ENCODE results near the gene FIBCD1.

FIBCD1 gene

DNA sequence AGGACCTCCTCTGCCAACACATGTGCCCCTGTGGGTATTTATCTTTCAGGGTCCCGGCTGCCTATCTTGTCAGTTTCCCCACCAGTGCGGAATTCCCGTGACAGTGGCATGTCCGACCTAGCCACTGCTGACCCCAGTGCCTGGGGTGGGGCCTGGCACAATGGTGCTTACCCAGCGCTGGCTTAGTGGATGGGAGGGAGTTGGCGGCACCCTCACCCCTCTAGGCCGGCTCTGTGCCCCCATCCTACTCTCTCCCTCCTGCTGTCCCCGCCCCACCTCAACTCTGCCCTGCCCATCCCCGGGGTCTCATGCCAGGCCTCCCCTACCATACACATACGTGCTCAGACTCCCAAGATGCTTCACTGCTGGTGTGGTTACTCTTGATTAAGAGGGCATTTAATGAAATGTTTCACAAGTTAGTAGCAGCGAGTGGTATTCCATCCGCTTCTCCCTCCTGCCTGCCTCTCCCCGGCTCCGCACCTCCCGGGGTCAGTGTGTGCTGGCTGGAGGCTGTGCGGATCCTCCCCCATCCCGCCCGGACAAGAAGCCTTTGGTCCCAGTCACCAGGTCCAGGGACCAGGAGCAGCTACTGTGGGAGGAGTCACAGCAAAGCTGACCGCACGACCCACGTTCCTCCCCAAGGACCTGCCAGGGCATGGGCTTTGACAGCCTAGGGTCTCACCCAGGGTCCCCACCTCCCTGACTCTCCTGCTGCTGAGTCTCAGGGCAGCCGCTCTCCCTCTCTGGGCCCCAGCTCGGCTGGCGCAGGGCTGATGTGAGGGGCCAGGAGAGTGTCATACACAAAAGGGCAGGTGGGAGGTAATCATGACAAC is 32.9 kb downstream of the FIBCD1 start:
- no peak for DNase-seq

DNA sequence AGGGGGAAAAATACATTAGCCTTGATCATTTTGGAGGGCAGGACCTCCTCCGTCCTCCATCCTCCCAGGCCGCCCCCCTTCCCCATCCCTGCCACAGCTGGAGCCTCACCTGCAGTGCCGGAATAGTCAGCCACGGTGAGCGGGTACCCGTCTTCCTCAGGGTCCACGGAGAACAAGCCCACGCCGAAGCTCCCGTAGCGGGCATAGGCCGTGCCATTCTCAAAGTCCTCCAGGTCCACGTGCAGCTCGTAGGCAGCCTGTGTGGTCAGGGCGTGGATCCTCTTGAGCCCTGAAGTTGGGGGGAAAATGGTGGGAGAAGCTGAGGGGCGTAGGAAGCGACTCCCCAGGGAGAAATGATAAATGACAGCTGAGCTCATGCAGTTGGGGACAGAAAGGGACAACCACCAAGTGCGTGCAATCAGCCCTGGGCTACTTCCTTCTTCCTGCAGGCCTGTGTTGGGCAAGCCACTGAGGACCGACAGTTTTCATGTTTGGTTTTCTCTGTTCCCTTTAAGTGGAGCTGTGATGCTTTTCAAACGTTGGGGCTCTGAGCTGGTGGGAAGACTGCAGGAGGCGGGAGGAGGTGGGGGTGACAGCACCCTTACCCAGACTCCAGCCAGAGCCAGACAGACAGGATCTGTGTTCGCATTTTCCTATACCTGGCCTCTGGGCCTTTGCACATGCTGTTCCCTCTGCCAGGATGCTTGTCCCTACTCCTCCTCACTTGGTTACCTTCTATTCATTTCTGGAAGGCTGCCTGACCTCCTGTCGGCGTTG is 33.7 kb downstream of the FIBCD1 start:
- no peak for DNase-seq

DNA sequence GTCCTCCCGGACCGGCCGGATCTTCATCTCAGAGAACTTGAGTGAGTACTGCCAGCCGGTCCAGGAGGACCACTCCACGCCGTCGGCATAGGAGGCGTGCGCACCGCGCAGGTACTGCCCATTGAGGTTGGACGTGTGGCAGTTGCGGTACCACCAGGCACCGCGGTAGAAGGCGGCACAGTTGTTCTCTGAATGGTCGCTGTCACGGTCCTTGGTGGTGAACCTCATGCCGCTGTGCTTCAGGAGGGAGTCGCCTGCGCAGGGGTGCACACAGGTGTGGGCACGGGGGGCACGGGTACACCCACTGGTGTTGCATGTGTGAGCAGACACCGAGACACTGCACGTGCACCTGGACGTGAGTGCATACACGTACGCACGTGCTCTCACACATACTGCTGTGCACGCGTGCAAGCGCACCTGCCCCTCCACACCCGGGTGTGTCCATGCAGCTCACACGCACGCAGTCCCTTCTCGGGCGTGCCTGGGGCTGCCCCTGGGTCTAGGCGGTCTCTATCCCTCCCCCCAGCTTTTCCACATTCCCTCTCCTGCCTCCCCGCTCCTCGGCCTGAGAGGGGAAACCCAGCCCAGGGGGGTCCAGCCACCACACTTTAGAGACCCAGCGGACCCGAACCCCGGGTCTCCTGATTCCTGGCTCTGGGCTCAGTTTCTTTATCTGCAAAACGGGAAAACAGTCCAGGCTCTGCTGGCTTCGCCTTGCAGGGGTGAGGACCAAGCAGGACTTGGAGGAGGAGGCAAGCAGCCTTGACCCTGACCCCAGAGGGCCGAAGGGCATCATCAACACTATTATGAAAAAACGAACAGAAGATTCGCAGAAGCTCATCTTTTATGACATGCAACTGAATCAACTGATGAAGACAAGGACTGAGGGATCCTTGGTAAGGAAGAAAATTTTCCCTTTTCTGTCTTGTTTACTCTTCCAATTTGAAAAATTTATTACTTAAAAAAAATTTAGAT is 34.7 kb downstream of the FIBCD1 start:
- no peak for DNase-seq

DNA sequence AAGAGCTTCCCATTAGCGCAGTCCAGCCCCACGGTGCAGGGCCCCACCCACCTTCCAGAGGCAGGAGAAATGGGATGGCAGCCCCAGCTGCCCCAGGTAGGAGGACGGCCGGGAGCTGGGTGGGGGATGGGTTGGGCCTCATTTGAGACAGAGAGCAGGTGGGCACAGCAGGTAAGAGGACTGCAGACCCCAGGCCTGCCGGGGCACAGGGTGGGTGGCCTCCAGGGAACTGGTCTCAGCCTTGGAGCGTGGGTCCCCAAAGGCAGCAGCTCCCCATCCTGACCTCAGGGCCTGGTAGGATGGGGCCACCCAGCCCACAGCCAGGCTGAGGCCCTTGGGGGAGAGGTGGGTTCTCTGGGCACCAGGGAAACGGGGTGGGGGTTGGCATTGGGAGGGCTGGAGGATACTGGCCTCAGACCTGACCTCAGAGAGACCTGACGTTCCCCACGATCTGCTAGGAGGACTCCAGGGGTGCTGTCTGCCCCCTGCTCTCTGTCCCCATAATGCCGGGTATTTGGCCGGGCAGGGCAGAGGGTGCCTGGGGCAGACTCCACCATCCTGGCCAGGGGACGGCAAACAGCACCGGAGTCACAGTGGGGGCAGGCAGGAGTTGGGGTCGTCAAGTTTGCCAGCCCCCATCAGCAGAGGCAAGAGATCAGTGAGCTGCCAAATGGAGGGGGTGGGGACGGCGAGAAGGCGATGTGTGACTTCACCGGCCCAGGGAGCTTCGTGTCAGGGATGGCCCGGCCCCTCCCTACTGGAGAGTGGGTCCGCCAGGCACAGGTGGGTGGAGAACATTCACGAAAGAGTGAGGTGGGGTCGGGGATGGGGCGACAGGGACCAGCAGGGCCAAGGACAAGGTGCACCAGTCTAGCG is 35.6 kb downstream of the FIBCD1 start:
- no peak for DNase-seq

DNA sequence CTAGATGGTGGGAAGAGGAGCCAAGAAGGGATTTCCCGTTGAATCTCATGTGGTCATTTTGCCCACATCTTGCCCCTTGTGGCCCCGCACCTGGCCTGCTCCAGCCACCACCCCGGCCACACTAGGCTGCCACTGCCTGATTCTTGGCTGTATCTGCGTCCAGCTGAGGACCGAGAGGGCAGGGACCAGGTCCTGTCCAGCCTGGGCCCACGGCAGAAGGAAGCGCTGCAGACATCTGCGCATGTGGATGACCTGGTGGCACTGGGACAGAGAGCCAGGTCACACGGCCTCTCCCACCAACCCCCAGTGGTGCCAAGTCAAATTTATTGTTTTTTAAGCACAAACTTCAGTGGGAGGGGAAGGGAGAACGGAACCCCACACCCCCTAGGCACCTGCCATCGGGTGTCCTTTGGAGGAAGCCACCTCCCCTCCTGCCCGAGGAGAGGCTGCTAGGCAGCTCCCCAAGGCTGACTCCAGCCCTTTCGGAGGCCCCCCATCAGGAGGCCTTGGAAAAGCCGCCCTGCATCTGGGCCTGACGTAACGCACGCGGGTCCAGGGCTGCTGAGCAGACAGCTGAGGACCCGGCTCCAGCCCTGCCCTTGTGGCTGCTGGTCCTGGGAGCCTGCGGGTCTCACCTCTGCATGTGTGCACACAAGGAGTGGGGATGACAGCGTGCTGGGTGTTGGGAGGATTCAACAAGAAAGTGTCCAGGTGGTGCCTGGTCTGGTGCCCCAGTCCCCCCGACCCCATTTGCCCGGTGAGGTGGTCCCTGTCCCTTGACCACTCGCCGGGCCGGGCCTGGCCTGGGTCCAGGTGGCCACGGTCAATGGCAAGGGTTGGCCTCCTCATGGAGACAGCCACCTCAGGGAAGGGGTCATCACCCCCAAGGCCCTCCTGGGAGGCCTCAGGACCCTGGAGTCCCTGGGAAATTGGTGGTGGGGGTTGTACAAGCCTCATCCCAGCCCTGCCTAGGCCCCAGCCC is 36.6 kb downstream of the FIBCD1 start:
- no peak for DNase-seq

DNA sequence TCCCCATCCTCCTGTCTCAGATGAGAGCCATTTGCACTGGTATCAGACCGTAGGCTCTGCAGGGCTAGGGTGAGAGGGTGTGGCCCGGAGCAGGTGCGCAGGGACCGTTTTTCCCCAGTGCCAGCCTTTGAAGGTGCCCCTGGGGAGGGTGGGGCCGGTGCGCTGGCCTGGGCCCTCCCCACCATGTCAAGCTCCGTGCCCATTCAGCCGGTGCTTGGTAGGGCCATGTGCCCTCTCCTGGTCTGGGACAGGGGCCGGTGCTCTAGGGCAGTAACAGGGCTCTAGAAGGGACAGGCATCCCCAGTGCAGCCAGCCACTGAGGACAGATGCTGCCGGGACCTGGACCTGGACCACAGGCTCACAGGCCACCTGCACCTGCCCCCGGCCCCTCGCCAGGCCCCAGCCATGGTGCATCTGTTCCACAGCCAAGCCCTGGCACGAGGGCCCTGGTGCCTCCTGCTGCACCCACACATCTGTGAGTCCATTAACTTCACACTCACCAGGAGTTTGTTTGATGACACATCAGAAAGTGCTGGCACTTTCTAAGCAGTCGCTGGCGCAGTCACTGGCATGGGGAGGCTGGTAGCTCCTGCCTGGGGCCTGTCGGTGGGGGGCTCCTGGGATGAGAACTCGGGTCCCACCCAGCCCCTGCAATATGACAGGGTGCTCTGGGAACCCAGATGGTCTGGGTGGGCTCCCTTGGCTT is 37.4 kb downstream of the FIBCD1 start:
- no peak for DNase-seq

DNA sequence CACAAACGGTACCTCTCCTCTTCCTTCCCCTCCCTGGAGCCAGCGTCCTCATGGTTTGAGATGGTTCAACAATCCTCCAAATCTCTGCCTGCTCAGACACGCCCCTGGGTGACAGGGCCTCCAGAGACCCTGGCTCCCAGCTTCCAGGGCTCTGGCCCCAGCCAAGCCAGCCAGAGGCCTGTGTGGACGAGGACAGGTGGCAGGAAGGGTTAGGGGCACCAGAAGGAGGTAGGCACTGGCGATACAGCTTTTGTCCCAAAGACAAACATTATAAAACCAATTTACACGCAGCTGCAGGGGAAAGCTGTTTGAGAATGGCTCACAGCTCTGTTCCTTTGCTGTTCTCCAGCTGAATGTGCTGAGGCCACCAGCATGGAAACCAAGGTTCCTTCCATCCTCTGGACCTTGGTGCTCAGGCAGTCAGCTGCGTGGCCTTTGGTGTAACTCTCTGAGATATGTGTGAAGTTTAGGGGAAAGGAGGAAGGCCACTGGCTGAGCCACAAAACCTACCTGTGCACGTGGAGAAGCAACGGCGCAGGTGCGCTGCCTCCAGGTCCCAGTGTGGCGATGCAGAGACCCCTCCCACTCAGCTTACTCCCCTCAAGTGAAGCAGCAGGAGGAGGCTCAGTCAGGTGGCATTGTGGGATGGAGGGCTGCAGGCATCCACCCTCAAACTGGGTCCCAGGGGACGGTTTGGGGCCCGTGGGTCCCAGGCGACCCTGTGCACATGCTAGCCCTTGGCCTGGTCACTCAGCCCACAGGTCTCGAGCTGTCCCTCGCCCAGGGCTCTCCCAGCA is 38.1 kb downstream of the FIBCD1 start:
- no peak for DNase-seq

DNA sequence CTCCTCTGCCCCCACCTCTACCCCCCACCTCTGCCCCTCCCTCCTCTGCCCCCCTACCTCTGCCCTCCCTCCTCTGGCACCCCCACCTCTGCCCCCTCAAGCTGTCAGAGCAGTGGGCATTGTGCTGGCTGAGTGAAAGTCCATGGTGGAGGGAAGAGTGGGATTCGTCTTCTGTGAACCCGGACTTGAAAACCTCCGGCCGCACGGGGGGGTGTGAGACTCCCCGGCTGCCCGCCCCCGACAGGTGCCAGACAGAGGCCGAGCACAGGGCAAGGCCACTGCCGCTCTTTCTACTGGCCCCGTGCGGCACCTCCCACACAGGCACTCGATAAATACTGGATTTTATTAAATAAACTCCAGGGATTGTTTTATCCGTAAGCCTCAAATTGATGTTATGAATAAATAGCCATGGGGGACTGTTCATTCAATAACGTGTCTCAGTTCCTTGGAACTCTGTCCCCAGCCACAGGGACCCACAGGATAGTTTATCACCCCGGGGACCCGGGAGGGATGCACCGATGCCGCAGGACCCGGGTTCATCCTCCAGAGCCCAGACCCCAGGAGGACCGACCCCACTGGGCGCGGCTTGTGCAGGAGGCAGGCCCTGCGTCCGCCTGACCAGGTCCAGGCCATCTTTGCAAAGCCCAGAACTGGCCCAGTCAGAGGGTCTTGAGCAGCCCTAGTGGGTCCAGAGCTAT is 39.8 kb downstream of the FIBCD1 start:
- DNase-seq, result no peak

DNA sequence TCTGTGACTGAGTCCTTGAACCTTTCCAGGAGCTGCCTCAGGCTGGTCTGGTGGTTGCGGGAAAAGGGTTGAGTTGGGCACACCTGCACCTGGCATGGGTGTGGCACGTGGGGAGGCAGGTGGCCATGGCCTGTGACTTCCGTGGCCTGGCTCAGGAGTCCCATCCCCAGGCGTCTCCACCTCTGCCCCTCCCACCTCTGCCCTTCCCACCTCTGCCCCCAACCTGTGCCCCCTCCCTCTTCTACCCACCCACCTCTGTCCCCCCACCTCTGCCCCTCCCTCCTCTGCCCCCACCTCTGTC is 40.5 kb downstream of the FIBCD1 start:
- DNase-seq, result no peak

DNA sequence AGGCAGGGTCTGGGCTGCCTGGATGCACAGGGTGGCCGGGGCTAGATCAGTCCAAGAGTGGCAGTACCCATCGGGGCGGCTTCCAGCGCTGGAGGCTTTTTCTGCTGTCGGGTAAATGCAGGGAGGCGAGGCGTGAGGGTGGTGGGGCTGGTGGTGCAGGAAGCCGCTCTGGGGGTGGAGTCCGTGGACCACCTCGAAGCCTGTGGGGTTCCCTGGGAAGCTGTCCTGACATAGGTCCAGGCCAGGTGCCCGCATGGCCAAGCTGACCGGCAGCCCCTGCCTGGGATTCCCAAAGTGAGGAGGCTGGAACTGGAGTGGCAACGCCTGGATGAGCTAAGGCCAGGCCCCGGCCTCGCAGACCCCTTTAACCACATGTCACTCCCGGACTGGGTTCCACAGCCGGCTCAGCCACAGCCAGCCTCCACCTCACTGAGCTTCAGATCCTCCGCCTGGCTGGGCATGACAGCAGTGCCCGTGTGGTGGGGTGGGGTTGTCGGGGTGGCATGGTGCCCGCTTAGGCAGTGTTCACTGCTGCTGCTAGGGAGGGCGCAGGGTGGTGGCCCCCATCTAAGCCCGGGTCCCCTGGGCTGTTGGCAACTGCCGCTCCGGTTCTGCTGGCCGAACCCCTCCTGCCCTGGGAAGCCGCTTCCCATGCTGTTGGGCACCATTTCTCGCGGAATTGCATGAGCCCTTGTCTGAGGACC is 41.0 kb downstream of the FIBCD1 start:
- DNase-seq, result no peak

DNA sequence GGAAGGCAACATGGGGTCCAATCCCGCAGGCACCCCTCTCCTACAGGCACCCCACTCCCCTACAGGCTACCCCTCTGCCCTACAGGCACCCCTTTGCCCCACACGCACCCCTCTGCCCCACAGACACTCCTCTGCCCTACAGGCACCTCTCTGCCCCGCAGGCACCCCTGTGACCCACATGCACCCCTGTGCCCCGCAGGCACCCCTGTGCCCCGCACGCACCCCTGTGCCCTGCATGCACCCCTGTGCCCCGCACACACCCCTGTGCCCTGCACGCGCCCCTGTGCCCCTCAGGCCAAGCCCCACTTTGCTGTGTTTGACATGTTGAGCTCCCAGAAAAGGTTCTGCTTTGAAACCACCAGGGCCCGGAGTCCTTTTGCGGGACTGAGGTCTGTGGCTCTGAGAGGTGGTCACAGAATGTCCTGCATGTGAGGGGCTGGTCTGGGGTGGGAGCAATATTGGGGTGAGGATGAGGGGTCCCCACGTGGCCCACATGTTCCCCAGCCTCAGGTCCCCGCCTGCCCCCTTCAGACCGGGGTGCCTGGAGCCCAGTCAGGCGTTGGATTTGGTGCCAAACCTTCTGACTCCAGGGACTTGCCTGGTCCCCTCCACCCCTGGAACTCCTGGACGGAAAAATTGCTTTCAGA is 41.8 kb downstream of the FIBCD1 start:
- no peak for DNase-seq

DNA sequence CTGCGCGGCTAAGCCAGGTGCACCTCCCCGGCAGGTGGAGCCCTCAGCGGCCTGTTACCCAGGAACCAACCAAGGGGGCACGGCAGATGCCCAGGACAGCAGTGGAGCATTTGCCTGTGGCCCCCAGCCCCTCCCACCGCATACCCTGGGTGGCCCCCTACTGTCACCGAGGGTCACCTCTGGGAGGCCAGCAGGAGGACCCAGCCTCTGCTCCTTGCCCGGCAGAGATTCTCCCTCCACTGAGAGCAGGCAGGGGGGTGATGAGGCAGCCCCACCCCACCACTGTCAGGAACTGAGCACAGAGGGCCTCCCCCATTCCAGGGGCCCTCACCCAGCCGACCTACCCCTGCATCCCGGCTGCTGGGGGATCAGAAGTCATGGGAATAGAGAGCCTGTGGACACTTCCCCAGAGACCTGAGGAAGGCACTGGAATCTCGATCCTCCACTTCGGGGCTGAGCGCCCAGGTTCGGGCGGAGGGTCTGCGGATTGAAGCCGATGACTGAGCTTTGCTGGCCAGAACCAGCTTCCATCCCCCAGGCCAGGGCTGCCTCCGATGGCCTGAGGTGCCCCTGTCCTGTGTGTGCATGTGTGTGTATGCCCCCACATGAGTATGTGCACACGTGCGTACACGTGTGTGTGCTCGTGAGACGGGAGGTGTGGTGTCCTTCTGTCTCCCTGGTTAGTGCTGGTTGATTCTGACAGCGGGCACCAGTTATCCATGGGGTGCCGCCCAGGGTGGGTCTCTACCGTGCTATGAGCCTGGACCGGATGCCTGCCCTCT is 42.6 kb downstream of the FIBCD1 start, which contains the start of gene QRFP:
Gene QRFP, minus strand, starts transcription at position 580 of the 782 bp plus-strand sequence. CDS start 2,974 bp downstream, outside the sequence.
- DNase-seq, result no peak

DNA sequence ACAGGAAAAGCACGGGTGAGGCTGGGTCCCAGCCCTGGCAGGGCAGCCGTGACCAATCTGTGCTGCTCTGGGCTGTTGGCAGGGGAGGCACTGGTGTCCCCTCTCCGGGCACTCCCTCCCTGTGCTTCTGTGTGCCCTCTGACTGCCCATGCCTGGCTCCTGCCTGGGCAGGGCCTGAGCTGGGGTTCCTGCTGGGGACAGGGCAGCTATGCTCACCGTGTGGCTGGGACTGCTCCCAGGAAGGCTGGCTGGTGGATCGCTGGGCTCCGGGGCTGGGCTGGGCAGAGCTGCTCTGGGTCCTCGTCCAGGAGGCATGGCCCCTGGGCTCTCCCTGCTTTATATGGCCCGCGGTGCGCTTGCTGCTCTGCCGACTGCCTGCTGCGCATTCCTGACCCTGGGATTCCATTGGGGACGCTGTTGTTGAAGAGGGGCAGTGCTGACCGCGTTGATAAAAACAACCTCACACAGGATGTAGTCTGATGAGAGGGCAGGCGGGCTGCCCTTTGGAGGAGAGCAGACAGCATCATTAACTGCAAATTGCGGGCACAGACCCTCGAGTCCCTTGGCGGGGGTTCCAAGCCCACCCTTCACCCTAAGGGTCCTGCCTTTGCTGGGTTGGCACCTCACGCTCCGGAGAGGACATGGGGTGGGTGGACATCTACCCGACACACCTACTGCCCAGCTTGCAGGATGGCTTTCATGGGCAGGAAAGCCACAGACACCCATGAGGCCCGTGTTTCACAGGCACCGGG is 43.4 kb downstream of the FIBCD1 start:
- DNase-seq, result no peak

DNA sequence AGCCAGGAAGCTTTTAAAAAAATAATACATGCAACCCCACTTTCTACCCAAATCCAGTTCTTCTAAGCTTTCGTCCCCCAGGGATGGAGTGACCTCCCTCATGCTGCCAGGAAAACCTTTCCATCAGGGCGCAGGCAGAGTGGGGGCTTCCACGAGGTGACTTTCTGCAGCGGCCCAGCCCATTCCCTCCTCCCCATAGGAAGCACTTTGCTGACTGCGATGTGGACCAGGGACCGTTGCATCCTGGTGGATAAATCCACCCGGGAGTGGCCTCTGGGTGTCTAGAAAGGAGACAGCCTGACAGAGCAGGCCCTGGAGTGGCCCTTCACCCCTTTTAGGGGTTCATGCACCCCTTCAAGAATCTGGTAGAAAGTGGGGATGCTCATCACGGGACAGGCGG is 44.0 kb downstream of the FIBCD1 start:
- DNase-seq, result no peak

DNA sequence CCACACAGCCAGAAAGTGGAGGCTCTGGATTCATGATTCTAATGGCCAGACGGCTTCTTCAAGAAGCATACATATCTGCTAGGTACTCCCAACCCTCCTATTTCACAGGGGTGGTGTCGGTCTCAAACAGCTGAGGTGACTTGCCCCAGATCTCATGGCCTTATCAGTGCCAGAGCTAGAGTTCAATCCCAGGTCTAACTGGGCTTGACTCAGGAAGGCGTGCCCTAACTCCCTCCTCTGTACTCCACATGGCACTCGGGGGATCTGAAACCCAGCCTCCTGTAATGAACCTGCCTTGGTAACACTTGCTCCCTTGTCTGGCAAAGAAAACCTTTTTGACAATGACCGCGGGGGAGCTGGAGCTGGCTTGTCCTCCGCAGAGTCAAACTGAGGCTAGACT is 44.5 kb downstream of the FIBCD1 start:
- DNase-seq, result no peak

Data from NCI-H1930 (cell line).